Left kidney (tissue), 2 donors: Measurements from ENCODE around the gene CCNL1. TPM values are rescaled to one million over a fixed set of nuclear protein-coding genes. Genes with fewer than 3 reads are reported as not detected.
"Not testable (repeated sequence)": the region's sequence is repeated elsewhere in the genome, so short reads cannot be mapped to it uniquely, and the experiment has no call there.

Source experiments
- DNase-seq: peaks from one replicate; pipeline ENCODE4 v3.0.0-alpha.2; 2013
- polyA plus RNA-seq: library from polyadenylated mRNA; unstranded; fragments of 120-200 nt; gene quantifications from one replicate; pipeline ENCODE4 v1.2.1, GENCODE V29; 2013; ENCODE audit not compliant: insufficient read length

CCNL1 gene
- polyA plus RNA-seq, 1 donor, result 215 TPM

- DNase-seq, result not testable (repeated sequence)
These were observed 13.4 kb upstream of the CCNL1 start for GRCh38 chr3:157173343-157173742.

- no peak for DNase-seq
These were observed 12.8 kb upstream of the CCNL1 start for GRCh38 chr3:157172746-157173145.

- DNase-seq, result no peak
These were observed 10.9 kb upstream of the CCNL1 start for GRCh38 chr3:157170861-157171260.

GRCh38 chr3:157167371-157168042, 7.6 kb upstream of the CCNL1 start:
- no peak for DNase-seq

GRCh38 chr3:157166561-157166960, 6.6 kb upstream of the CCNL1 start:
- DNase-seq, result peak; percentile 21

GRCh38 chr3:157166115-157166514, 6.2 kb upstream of the CCNL1 start:
- DNase-seq, result no peak

GRCh38 chr3:157163217-157163953, 3.4 kb upstream of the CCNL1 start:
- no peak for DNase-seq

- DNase-seq, result not testable (repeated sequence)
These were observed 2.7 kb upstream of the CCNL1 start for GRCh38 chr3:157162620-157163019.

- peak; percentile 57 for DNase-seq
These were observed 894 bp upstream of the CCNL1 start for GRCh38 chr3:157160658-157161424.

GRCh38 chr3:157159037-157159761, 748 bp downstream of the CCNL1 start:
- DNase-seq, result peak; percentile 65

GRCh38 chr3:157157836-157158235, 2.1 kb downstream of the CCNL1 start:
- DNase-seq, result no peak

GRCh38 chr3:157156837-157157635, 2.9 kb downstream of the CCNL1 start:
- DNase-seq, result no peak

- no peak for DNase-seq
These were observed 4.4 kb downstream of the CCNL1 start for GRCh38 chr3:157155591-157155990.

GRCh38 chr3:157154563-157155330, 5.2 kb downstream of the CCNL1 start:
- no peak for DNase-seq

- no peak for DNase-seq
These were observed 7.0 kb downstream of the CCNL1 start for GRCh38 chr3:157152930-157153329.

GRCh38 chr3:157152438-157152837, 7.5 kb downstream of the CCNL1 start:
- no peak for DNase-seq

- DNase-seq, result no peak
These were observed 8.3 kb downstream of the CCNL1 start for GRCh38 chr3:157151627-157152026.

GRCh38 chr3:157151151-157151550, 8.8 kb downstream of the CCNL1 start:
- DNase-seq, result no peak

GRCh38 chr3:157149136-157149696, 10.7 kb downstream of the CCNL1 start:
- no peak for DNase-seq

GRCh38 chr3:157148196-157148889, 11.6 kb downstream of the CCNL1 start:
- DNase-seq, result no peak
